SH-SY5Y (cell line): ENCODE measurements around the gene CRIM1.

Source experiments
- GATA2 ChIP-seq: IDR thresholded peaks from 2 replicates; pipeline ENCODE4 v1.6.1; 2011; ENCODE audit warnings: mild to moderate bottlenecking, low read depth, low read length
- GATA3 ChIP-seq: IDR thresholded peaks from 2 replicates; pipeline ENCODE4 v1.6.1; 2011; ENCODE audit warnings: low read depth, mild to moderate bottlenecking, low read length, moderate library complexity

The CRIM1 gene

GRCh38 chr2:36379710-36380448 lies 24.3 kb downstream of the CRIM1 start:
- TF ChIP-seq GATA3 (no peak), GATA2 (no peak)

GRCh38 chr2:36380624-36381481 lies 25.3 kb downstream of the CRIM1 start:
- TF ChIP-seq GATA3, result no peak
- no peak for TF ChIP-seq GATA2

- TF ChIP-seq GATA2 (no peak), GATA3 (no peak)
These were observed 26.4 kb downstream of the CRIM1 start for GRCh38 chr2:36381993-36382392.

GRCh38 chr2:36382472-36382871 lies 26.9 kb downstream of the CRIM1 start:
- TF ChIP-seq GATA2, result no peak
- TF ChIP-seq GATA3, result no peak

GRCh38 chr2:36383726-36384125 lies 28.1 kb downstream of the CRIM1 start:
- no peak for TF ChIP-seq GATA2
- no peak for TF ChIP-seq GATA3

GRCh38 chr2:36384454-36384853 lies 28.9 kb downstream of the CRIM1 start:
- TF ChIP-seq GATA3, result no peak
- TF ChIP-seq GATA2, result no peak

GRCh38 chr2:36385603-36386002 lies 30.0 kb downstream of the CRIM1 start:
- TF ChIP-seq GATA2, result no peak
- TF ChIP-seq GATA3, result no peak

- no peak for TF ChIP-seq GATA2
These were observed 31.8 kb downstream of the CRIM1 start for GRCh38 chr2:36387258-36387916.

- TF ChIP-seq GATA2 (no peak), GATA3 (no peak)
These were observed 32.9 kb downstream of the CRIM1 start for GRCh38 chr2:36388472-36388871.

- TF ChIP-seq GATA3 (no peak), GATA2 (no peak)
These were observed 33.5 kb downstream of the CRIM1 start for GRCh38 chr2:36389091-36389564.

- no peak for TF ChIP-seq GATA2
- no peak for TF ChIP-seq GATA3
These were observed 34.0 kb downstream of the CRIM1 start for GRCh38 chr2:36389577-36389976.

GRCh38 chr2:36392571-36393255 lies 37.1 kb downstream of the CRIM1 start:
- no peak for TF ChIP-seq GATA3
- no peak for TF ChIP-seq GATA2

GRCh38 chr2:36393738-36394256 lies 38.2 kb downstream of the CRIM1 start:
- no peak for TF ChIP-seq GATA3
- TF ChIP-seq GATA2, result no peak

GRCh38 chr2:36394804-36395203 lies 39.2 kb downstream of the CRIM1 start:
- no peak for TF ChIP-seq GATA2
- TF ChIP-seq GATA3, result no peak

- TF ChIP-seq GATA2 (no peak), GATA3 (no peak)
These were observed 40.3 kb downstream of the CRIM1 start for GRCh38 chr2:36395866-36396265.
